ENCODE results near the gene CRB2.

Gene CRB2

DNA sequence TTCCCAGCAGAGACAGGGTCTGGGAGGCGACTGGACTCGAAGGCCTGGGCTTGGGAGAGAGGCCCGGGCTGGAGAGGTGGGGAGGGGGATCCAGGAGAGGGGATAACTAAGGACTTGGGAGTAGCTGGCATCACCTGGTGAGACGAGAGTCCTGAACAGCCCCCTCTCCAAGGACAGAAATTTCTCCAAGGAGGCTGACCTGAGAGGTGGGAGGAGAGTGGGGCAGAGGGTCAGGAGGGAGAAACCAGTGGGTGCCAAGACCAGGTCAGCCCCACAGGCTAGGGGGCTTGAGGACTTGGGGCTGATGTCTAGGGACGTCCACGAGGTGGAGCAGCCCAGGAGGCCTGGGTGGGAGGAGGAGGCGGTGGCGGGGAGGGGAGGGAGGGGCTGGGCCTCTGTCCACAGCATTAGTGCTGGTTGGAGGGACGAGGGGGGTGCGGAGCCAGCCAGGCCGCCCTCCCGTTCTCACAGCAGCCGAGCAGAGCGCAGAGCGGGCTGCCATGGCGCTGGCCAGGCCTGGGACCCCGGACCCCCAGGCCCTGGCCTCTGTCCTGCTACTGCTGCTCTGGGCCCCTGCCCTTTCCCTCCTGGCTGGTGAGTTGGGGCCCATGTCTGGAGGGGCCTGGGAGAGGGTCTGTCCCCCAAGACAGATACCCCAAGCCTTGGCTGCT is at the start of gene CRB2:
Gene CRB2 (plus strand): TSS at position 437 of the 671 bp plus-strand sequence. CDS start 64 bp downstream, at position 501.
- DNase-seq = no peak

- no peak for DNase-seq
These were observed 46.4 kb upstream of the CRB2 start for GRCh38 chr9:123309611-123310010.

- no peak for DNase-seq
These were observed 45.3 kb upstream of the CRB2 start for GRCh38 chr9:123310551-123311249.

GRCh38 chr9:123311250-123311752 is 44.7 kb upstream of the CRB2 start:
- DNase-seq = no peak

DNA sequence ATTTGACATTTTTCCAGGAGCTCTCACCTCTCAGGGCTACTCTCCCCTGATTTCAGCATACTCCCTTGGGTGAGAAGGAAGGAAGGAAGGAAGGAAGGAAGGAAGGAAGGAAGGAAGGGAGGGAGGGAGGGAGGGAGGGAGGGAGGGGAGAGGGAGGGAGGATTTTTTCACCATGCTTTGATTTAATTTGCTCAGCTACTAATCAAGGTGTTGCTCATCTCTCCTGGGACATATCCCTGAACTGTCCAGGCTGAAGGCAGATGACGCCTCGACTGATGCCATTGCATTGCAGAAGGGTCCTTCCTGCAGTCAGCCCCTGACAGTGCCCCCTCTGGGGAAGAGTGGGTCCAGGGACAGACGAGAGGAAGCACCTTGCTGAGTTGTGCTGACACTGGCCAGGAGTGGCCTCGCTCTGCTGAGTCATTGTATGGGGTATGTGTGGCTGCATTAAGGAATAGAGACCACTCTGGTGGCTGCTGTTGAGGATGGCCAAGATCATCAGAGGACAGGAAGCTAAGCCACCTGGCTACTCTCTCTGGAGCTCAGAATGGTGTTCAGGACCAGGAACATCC is 43.6 kb upstream of the CRB2 start:
- no peak for DNase-seq

- DNase-seq = no peak
These were observed 41.4 kb upstream of the CRB2 start for GRCh38 chr9:123314617-123315016.

- no peak for DNase-seq
These were observed 40.4 kb upstream of the CRB2 start for GRCh38 chr9:123315635-123316034.

DNA sequence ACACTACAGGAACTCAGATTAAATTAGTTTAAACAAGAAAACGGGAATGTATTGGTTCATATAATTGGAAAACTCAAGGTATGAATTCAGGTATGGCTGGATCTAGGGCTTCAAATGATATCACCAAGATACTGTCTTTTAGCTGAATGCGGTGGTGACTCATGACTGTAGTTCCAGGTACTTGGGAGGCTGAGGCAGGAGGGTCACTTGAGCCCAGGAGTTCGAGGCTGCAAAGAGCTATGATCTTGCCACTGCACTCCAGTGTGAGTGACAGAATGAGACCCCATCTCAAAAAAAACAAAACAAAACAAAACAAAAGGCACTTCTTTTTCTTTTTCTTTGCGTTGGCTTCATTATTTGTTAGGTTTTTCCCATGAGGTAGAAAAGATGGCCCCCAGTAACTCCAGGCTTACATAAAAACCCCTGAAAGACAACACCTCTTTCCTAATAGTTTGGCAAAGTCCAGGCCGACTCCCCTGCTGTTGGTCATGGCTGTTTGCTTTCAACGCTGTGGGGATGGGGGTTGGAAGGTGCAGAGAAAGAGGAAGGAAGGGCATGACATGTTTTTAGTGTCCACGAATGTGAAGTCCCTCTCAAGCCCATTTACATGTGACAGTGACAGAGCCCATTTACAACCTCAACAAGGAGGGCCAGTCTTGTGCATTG is 39.8 kb upstream of the CRB2 start:
- DNase-seq = no peak

GRCh38 chr9:123318202-123318601 is 37.8 kb upstream of the CRB2 start:
- no peak for DNase-seq

DNA sequence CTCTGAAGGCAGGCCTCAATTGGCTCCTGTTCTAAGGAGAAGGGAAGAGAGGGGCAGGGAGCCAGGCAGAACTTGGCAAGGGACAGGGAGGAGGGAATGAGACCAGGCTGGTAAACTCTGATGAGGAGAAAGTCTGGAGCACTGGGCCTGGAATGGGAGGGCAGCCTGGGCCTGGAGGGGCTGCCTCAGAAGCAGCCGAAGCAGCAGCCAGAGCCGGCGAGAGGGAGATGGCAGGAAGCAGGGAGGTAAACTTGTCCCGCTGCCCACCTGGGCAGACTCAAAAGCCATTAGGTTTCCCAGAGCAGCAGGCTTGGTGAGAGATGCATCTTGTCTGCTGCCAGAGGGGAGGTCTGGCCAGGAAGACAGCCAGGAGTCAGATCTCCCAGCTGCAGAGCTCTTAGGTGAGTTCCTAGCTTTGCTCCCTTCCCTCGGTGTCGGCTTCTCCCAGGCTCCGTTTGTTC is 37.0 kb upstream of the CRB2 start:
- DNase-seq = no peak

DNA sequence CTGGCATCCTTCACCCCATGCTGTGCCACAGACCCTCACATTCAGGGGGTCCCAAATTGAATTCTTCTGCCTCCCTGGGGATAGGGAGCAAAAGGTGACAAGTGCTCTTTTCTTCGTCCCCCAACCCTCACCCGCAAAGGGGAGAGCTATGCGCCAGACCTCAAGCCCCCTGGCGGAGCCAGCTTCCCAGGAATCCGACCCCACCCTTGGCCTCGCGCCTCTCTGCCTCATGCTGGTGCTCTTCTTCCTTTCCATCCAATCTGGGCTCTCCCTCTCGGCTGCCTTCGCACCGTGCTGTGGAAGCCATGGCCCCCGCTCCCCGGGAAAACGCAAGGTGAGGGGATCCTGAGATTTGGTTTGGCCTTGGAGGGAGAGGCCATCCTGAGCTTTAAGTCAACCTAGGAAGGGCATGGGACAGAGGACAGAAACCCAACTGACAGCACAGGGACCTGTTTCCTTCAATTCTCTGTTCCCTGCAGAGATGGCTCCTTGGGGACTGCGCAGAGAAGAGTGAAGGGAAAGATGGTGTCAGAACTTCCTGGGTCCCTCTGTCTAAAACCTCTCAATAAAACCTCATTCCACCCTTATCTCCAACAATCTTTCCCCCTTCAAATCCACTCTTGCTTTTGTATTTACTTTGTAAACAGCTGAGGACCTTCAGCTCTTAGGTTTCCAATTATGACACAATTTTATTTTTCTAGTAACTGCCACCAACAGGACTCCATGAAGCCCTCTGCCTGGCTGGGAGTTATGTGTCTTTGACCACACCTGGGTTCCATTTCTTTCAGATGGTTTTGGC is 36.3 kb upstream of the CRB2 start:
- DNase-seq = no peak

- no peak for DNase-seq
These were observed 35.2 kb upstream of the CRB2 start for GRCh38 chr9:123320814-123321213.

GRCh38 chr9:123321616-123322272 is 34.3 kb upstream of the CRB2 start:
- DNase-seq = no peak

GRCh38 chr9:123322273-123323195 is 33.5 kb upstream of the CRB2 start:
- DNase-seq = peak; percentile 77

DNA sequence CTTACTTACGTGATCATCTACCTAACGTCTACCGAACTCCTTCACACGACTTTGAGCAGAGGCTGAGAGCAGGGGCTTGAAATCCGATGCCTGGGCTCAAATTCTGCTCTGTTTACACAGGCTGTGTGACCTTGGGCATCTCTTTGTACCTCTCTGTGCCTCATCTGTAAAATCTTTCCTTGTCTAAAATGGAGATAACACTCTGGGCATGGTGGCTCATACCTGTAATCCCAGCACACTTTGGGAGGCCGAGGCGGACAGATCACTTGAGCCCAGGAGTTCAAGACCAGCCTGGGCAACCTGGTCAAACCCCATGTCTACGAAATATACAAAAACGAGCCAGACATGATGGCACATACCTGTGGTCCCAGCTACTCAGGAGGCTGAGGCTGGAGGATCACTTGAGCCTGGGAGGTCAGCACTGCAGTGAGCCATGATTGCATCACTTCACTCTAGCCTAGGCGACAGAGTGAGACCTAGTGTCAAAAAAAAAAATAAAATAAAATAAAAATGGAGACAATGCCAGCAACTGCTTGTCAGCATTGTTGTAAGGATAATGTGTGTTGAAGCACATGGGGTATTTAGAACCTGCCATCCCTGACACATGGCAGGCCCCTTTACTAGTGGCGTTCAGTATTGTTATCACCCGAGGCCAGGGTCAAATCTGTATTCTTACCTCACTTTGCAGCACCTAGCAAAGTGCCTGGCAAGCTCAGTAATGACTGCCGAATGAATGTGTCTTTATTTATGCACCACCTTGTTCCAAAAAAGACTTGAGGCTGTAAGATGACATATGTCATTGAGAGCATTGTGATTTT is 32.6 kb upstream of the CRB2 start:
- DNase-seq = no peak

DNA sequence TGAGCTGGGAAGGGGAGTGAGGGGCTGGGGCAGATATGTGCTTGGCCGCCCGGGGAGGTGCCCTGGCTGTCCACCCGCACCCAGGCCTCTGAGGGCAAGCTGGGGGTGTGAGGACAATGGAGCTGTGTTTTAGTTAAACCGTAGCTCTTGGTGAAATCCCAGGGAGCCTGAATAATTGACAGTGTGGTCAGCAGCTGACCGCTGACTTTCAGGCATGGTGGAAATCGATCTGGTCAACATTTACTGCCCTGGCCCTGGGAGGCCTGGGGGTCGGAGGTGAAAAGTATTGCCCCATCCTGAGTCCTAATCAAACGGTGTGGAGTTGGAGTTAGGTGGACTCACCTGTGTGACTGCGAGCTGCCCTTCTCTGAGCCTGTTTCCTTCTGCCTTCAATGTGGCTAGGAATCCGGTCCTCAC is 31.2 kb upstream of the CRB2 start:
- no peak for DNase-seq

GRCh38 chr9:123326187-123326586 is 29.8 kb upstream of the CRB2 start:
- no peak for DNase-seq

DNA sequence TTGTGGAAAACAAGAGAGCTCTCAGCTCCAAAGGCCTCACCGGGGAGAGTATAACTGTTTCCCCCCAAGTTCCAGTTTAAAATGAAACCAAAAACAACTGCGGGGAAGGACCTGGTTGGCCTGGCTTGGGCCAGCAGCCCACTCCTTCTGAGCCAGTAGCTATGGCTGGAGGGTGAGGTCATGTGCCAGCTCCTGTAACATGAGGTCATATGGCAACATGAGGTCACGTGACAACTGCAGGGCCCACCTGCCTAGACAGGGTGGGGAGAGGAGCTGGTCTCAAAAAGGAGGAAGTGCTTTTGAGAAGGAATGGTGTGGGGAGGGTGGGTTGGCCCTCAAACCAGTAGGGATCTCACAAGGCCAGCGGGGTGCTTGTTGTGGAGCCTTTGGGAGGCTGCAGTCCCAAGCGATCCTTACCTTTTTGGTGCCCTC is 29.3 kb upstream of the CRB2 start:
- no peak for DNase-seq

GRCh38 chr9:123327697-123328100 is 28.3 kb upstream of the CRB2 start:
- no peak for DNase-seq

Data from activated CD8-positive, alpha-beta memory T cell treated with anti-CD3 and anti-CD28 coated beads, Interleukin-2, amount 50 U/mL, for 48 hours (primary cell).